PC-3 (cell line): ENCODE data around the gene CFAP46. TPM values are rescaled to one million over a fixed set of nuclear protein-coding genes. Genes with fewer than 3 reads are reported as not detected.

Source experiments
- ATAC-seq: fragments of 200-7000 bp; cut with Tn5 transposase; 2 replicates; pipeline ENCODE4 v1.9.1; 2020; ENCODE audit warnings: mild to moderate bottlenecking, moderate library complexity
- BruUV-seq: library from RNA; stranded (reverse); fragments of 400-500 nt; replicated peaks from 2 replicates; lab custom pipeline; 2021; lab: Mats Ljungman, UMichigan
- CTCF ChIA-PET: fragments of 300-600 bp; sonication (Branson Sonifier 250); formaldehyde crosslinking; loops from one replicate; lab custom pipeline; 2022; ENCODE audit warnings: antibody characterized with exemption; lab: Charles Lee
- POLR2A ChIA-PET: fragments of 300-600 bp; sonication (Branson Sonifier 250); formaldehyde crosslinking; loops from one replicate; lab custom pipeline; 2022; ENCODE audit warnings: antibody characterized with exemption; ENCODE audit not compliant: unreplicated experiment; lab: Charles Lee
- DNase-seq: peaks from one replicate; pipeline ENCODE4 v3.0.0-alpha.2; 2015
- H2AFZ ChIP-seq: fragments of 300-600 bp; sonication (generic); 2 replicates; pipeline ENCODE4 v1.6.0; 2016; ENCODE audit warnings: antibody characterized with exemption, low read length
- H3F3A ChIP-seq: fragments of 300-600 bp; sonication (generic); one replicate; pipeline ENCODE4 v1.6.0; 2017; ENCODE audit warnings: antibody characterized with exemption, low read length, control low read depth, mild to moderate bottlenecking; ENCODE audit not compliant: unreplicated experiment
- H3K27ac ChIP-seq: fragments of 300-600 bp; sonication (generic); 2 replicates; pipeline ENCODE4 v1.5.1; 2016; ENCODE audit warnings: mild to moderate bottlenecking, low read length
- H3K27me3 ChIP-seq: fragments of 300-600 bp; sonication (generic); 2 replicates; pipeline ENCODE4 v1.6.1; 2016; ENCODE audit warnings: low read length, mixed read lengths
- H3K36me3 ChIP-seq: fragments of 300-600 bp; sonication (generic); 2 replicates; pipeline ENCODE4 v1.6.1; 2016; ENCODE audit warnings: low read depth, mixed run types, low read length, mixed read lengths
- H3K4me1 ChIP-seq: fragments of 300-600 bp; sonication (generic); 2 replicates; pipeline ENCODE4 v1.5.1; 2016; ENCODE audit warnings: low read length; ENCODE audit not compliant: insufficient read depth
- H3K4me2 ChIP-seq: fragments of 300-600 bp; sonication (generic); 2 replicates; pipeline ENCODE4 v1.6.0; 2016; ENCODE audit warnings: low read length
- H3K4me3 ChIP-seq: fragments of 300-600 bp; sonication (generic); 2 replicates; pipeline ENCODE4 v1.5.1; 2016; ENCODE audit warnings: mild to moderate bottlenecking, low read length, mixed read lengths
- H3K79me2 ChIP-seq: fragments of 300-600 bp; sonication (generic); 2 replicates; pipeline ENCODE4 v1.6.1; 2017; ENCODE audit warnings: low read length, mixed read lengths
- H3K9ac ChIP-seq: fragments of 300-600 bp; sonication (generic); 2 replicates; pipeline ENCODE4 v1.6.0; 2016; ENCODE audit warnings: mild to moderate bottlenecking, low read length
- H3K9me2 ChIP-seq: fragments of 300-600 bp; sonication (generic); replicated peaks from 2 replicates; pipeline ENCODE4 v1.6.1; 2016; ENCODE audit warnings: mixed run types, low read length, mixed read lengths
- H3K9me3 ChIP-seq: fragments of 300-600 bp; sonication (generic); 2 replicates; pipeline ENCODE4 v1.6.1; 2016; ENCODE audit warnings: low read length, mixed read lengths
- H4K20me1 ChIP-seq: fragments of 300-600 bp; sonication (generic); 2 replicates; pipeline ENCODE4 v1.6.1; 2016; ENCODE audit warnings: low read length, mixed read lengths
- CTCF ChIP-seq: fragments of 300-600 bp; sonication (generic); conservative IDR thresholded peaks from 2 replicates; pipeline ENCODE4 v1.5.1; 2017; ENCODE audit warnings: antibody characterized with exemption, low read depth, mild to moderate bottlenecking, low read length
- EZH2 ChIP-seq: fragments of 300-600 bp; sonication (generic); IDR thresholded peaks from one replicate; pipeline ENCODE4 v1.6.1; 2017; ENCODE audit warnings: antibody characterized with exemption, mild to moderate bottlenecking, low read length; ENCODE audit not compliant: unreplicated experiment
- EZH2phosphoT487 ChIP-seq: fragments of 300-600 bp; sonication (generic); IDR thresholded peaks from 2 replicates; pipeline ENCODE4 v1.6.1; 2018; ENCODE audit warnings: mild to moderate bottlenecking, antibody characterized with exemption, low read length, borderline replicate concordance
- intact Hi-C: fragments of 100-400 bp; cut with micrococcal nuclease; formaldehyde crosslinking; loops from 2 replicates; pipeline ENCODE4 v1.9.0; 2023
- total RNA-seq: library from RNA; depleted of rRNA; stranded (reverse); fragments of >200 nt; gene quantifications from 2 replicates; pipeline ENCODE4 v1.2.3, GENCODE V29; 2014

The CFAP46 gene
- total RNA-seq, 1 experiment from 2014 or later: 0.04 TPM

GRCh38 chr10:132876131-132876860 lies 66.1 kb downstream of the CFAP46 start:
- Histone ChIP-seq H4K20me1 (no peaks in the 10 kb centered on the region), H3K4me2 (no peak overlapping the region), H3K4me1 (no peaks in the 10 kb centered on the region), H3K27me3 (peaks cover 67% of the 10 kb centered on the region), H3K9ac (no peak overlapping the region), H2AFZ (no peak overlapping the region), H3K36me3 (no peaks in the 10 kb centered on the region), H3K79me2 (no peaks in the 10 kb centered on the region), H3K4me3 (no peak overlapping the region), H3K27ac (no peak overlapping the region), H3K9me2 (no peaks in the 10 kb centered on the region), H3F3A (no peaks in the 10 kb centered on the region), H3K9me3 (no peaks in the 10 kb centered on the region)
- DNase-seq (no peak), ATAC-seq (no peak)
- ChIA-PET POLR2A (no interaction called here), CTCF (no interaction called here)
- no peak for TF ChIP-seq EZH2phosphoT487
- TF ChIP-seq CTCF: no peak
- no peak for TF ChIP-seq EZH2
- intact Hi-C loops: no loop called here
- no TSS peak for BruUV-seq

- Histone ChIP-seq H3K36me3 (no peaks in the 10 kb centered on the region), H3F3A (no peaks in the 10 kb centered on the region), H3K79me2 (no peaks in the 10 kb centered on the region), H3K9me2 (no peaks in the 10 kb centered on the region), H3K27me3 (peaks cover 71% of the 10 kb centered on the region), H4K20me1 (no peaks in the 10 kb centered on the region), H3K9me3 (no peaks in the 10 kb centered on the region), H3K4me3 (no peak overlapping the region), H3K4me1 (no peaks in the 10 kb centered on the region), H3K9ac (no peak overlapping the region), H3K4me2 (no peak overlapping the region), H2AFZ (no peak overlapping the region), H3K27ac (no peak overlapping the region)
- TF ChIP-seq CTCF (no peak), EZH2 (no peak), EZH2phosphoT487 (no peak)
- no TSS peak for BruUV-seq
- ChIA-PET CTCF (no interaction called here), POLR2A (no interaction called here)
- DNase-seq: no peak
- ATAC-seq: no peak
- intact Hi-C loops: no loop called here
Measured at GRCh38 chr10:132875435-132875834, 66.9 kb downstream of the CFAP46 start.

DNA sequence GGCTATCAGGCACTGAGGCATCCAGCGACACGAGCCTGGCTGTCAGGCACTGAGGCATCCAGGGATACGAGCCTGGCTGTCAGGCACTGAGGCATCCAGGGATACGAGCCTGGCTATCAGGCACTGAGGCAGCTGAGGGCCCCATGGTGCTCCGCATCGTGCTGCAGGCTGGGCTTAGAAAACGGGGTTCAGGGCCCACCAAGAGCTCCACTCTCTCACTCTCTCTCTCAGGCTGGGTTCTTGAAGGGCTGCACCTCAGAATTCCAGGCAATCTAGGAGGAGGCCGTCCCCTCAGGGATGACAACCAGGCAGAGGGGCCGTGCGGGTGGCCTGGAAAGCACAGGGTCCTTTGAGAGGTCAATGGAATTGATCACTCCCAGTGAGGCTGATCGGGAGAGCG lies 69.0 kb downstream of the CFAP46 start:
- Histone ChIP-seq H3K4me3 (no peak overlapping the region), H3K36me3 (no peaks in the 10 kb centered on the region), H3K27me3 (peaks cover 74% of the 10 kb centered on the region), H3F3A (no peaks in the 10 kb centered on the region), H3K27ac (no peak overlapping the region), H3K4me2 (no peak overlapping the region), H3K9me3 (no peaks in the 10 kb centered on the region), H3K9ac (no peak overlapping the region), H3K4me1 (no peaks in the 10 kb centered on the region), H3K79me2 (no peaks in the 10 kb centered on the region), H3K9me2 (no peaks in the 10 kb centered on the region), H4K20me1 (no peaks in the 10 kb centered on the region), H2AFZ (no peak overlapping the region)
- DNase-seq (no peak), ATAC-seq (no peak)
- BruUV-seq: no TSS peak
- intact Hi-C loops: no loop called here
- CTCF ChIA-PET: no interaction called here
- POLR2A ChIA-PET: no interaction called here
- no peak for TF ChIP-seq EZH2
- TF ChIP-seq CTCF: no peak
- TF ChIP-seq EZH2phosphoT487: no peak
